ENCODE results near the gene NUDT5. TPM values are rescaled to one million over a fixed set of nuclear protein-coding genes. Genes with fewer than 3 reads are reported as not detected.

NUDT5 gene
- total RNA-seq, 2 donors from 2014 or later = 10.8 to 12.8 TPM

DNA sequence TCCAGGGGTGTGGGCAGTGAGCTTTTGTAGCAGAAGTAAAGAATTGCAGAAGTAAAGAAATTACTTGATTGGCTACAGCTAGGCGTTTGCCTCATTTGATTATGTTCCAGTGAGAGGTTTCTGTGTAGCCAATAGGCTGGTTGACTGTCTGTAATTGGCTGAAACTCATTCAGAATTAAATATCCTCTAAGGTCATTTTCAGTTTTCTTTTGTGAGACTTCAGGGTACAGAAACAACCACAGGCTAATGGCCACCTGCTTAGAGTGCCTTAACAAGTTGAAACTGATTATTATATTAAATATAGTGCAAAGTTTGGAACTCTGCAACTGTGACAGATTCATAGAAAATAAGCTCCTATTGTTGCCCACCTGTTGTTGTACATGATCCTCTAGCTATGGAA, 55.7 kb downstream of the NUDT5 start:
- Histone ChIP-seq H3K27ac (no peak overlapping the region), H3K36me3 (peaks cover 61% of the 10 kb centered on the region), H3K4me3 (no peak overlapping the region), H3K27me3 (no peaks in the 10 kb centered on the region), H3K4me1 (no peaks in the 10 kb centered on the region), H3K9me3 (no peaks in the 10 kb centered on the region)
- TF ChIP-seq, protein P1, sequence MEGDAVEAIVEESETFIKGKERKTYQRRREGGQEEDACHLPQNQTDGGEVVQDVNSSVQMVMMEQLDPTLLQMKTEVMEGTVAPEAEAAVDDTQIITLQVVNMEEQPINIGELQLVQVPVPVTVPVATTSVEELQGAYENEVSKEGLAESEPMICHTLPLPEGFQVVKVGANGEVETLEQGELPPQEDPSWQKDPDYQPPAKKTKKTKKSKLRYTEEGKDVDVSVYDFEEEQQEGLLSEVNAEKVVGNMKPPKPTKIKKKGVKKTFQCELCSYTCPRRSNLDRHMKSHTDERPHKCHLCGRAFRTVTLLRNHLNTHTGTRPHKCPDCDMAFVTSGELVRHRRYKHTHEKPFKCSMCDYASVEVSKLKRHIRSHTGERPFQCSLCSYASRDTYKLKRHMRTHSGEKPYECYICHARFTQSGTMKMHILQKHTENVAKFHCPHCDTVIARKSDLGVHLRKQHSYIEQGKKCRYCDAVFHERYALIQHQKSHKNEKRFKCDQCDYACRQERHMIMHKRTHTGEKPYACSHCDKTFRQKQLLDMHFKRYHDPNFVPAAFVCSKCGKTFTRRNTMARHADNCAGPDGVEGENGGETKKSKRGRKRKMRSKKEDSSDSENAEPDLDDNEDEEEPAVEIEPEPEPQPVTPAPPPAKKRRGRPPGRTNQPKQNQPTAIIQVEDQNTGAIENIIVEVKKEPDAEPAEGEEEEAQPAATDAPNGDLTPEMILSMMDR (IDR thresholded peaks at IDR 0.05) = no peak
- no peak for DNase-seq (ENCODE audit: low spot score)

DNA sequence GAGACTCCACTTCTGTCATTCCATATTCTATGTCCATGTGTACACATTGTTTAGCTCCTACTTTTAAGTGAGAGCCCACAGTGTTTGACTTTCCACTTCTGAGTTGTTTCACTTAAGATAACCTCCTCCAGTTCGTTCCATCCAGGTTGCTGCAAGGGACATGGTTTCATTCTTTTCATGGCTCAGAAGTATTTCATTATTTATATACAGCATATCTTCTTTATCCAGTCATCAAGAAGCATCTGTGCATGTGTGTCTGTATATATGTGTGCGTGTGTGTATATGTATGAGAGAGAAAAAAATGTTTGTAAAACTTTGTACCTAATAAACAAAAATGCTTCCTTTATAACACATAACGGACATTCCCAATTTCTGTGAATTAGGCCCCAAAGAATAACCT, 60.1 kb downstream of the NUDT5 start:
- no peak overlapping the region for H3K4me3 ChIP-seq
- H3K27ac ChIP-seq = no peak overlapping the region
- no peak for DNase-seq (ENCODE audit: low spot score)
- H3K4me1 ChIP-seq = peaks cover 0 to 3% of the 10 kb centered on the region in 2 donors
- no peaks in the 10 kb centered on the region for H3K27me3 ChIP-seq
- H3K9me3 ChIP-seq = no peaks in the 10 kb centered on the region
- H3K36me3 ChIP-seq = peaks cover 41% of the 10 kb centered on the region
- TF ChIP-seq, protein P1 (IDR thresholded peaks at IDR 0.05) = no peak

DNA sequence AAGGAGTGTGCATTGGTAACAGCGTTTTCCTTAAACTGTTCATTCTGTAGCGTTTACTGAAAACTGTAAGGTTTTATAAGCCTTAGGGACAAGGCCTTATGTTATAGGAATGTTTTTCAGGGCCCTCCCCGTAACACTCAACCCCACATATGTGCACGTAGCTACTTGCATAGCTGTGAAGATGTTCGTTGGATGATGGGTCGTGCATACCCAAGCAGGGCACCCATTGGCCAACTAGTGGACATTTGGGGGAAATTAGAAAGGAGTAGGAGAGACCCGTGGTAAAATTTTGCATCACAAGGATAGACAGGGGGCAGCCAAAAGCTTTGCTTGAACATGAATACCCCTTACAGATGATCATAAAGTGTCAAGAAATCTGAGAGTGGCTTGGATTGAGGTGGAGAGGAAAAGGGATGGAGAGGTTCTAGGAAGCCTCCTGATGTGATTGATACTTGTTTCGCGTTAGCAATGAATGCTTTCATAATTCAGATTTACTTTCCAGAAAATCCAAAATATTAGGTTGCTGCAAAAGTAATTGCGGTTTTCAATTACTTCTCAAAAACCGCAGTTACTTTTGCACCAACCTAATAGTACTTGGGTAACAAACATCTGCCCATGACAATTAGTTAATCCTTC, 65.3 kb downstream of the NUDT5 start:
- Histone ChIP-seq H3K4me1 (peaks cover 0 to 10% of the 10 kb centered on the region in 2 donors), H3K36me3 (peaks cover 10% of the 10 kb centered on the region), H3K4me3 (peak overlapping the region; percentile 78 to 97), H3K27ac (peak overlapping the region; percentile 90 to 93), H3K9me3 (no peaks in the 10 kb centered on the region), H3K27me3 (no peaks in the 10 kb centered on the region)
- DNase-seq (ENCODE audit: low spot score) = no peak
- TF ChIP-seq, protein P1 (IDR thresholded peaks at IDR 0.05) = peak in 1 of 2 donors; percentile 52

DNA sequence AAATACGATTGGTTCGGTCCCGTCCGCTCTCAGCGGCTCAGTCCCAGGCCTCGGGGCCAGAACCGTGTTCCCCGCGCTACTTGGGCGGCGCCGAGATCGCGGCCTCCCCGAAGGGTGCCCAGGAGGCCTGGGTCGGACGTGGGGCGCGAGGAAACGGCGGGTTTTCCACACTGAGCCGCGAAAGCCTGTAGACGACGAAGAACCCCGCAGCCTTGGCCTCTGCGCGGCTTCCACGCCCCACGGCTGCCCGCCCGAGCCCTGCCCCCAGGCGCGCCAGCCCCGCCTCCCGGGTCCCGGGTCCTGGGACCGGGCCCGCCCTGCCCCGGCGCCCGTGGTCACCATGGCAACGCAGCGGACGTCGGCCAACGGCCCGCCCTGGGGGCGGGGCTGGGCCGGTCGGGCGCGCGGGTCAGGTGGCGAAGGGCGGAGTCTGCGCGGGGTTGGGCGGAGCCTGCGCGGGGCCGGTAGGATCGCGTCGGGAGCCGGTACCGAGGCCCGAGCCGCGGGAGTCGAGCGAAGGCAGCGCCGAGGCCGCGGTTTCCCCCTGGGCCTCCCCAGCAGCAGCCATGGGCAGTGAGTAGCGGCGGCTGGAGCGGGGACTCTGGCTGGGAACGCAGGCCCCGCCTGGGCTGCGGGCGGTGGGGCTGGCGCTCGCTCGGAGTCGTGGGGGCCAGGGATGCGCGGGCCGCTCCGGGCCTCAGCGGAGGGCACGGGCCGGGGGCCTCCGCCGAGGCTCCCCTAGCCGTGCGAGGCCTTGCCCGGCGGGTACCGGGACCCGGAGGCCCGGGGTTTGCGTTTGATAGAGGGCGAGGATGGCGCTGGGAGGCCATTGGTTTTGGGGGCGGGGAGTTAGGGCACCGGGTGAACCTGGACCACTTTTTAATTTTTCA, 66.2 kb downstream of the NUDT5 start, which contains the start of gene SEC61A2:
SEC61A2 (plus strand) TSS at position 456 of the 890 bp plus-strand sequence; CDS start at position 567, 111 bp downstream.
- H3K27ac ChIP-seq = peak within 1 kb of the TSS; percentile 90 to 93
- TF ChIP-seq, protein P1 (IDR thresholded peaks at IDR 0.05) = no peak
- peak; percentile 88 for DNase-seq (ENCODE audit: low spot score)

DNA sequence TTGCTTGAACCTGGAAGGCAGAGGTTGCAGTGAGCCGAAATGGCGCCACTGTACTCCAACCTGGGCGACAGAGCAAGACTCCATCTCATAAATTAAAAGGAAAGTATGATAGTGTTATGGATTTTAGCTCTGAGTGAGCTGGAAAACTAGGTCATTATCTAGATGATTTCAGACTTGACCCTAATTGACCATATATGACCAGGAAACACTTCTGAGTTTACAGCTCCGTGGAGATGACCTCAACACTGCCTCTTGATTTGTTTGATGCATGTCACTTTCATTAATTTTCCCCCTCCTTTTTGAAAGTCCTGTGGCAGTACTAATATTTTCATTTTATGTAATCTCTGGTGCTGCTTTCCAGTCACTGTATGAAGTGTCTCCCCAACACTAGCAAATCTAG, 74.0 kb downstream of the NUDT5 start:
- no peaks in the 10 kb centered on the region for H3K4me1 ChIP-seq
- H3K9me3 ChIP-seq = no peaks in the 10 kb centered on the region
- H3K27ac ChIP-seq = no peak overlapping the region
- TF ChIP-seq, protein P1 (IDR thresholded peaks at IDR 0.05) = no peak
- no peaks in the 10 kb centered on the region for H3K27me3 ChIP-seq
- peaks cover 26% of the 10 kb centered on the region for H3K36me3 ChIP-seq
- no peak for DNase-seq (ENCODE audit: low spot score)
- no peak overlapping the region for H3K4me3 ChIP-seq

More for the DNA sequence above, 66.2 kb downstream of the NUDT5 start, which contains the start of gene SEC61A2:
- Histone ChIP-seq H3K4me1 (peaks cover 0 to 10% of the 10 kb centered on the region in 2 donors), H3K9me3 (no peaks in the 10 kb centered on the region), H3K27me3 (no peaks in the 10 kb centered on the region), H3K36me3 (peaks cover 4% of the 10 kb centered on the region), H3K4me3 (peak within 1 kb of the TSS; percentile 78 to 97)

MicroRNA genes within 50 kb of the gene (microRNA counts, 767-probe panel; counts per million panel counts)
- microRNA hsa-miR-548ak = 0 to 1,217 counts per million in 2 donors

Small RNA genes lying within 50 kb of the gene (microRNA-seq; reads per million reads assigned to microRNA genes)
- gene MIR548AK (ENCODE audit: borderline number of aligned reads in 2 of 2, borderline replicate concordance in 1 of 2) = 0 reads per million in 2 donors

Other genes with a start within 250 kb of the NUDT5 start
- gene UPF2, start 153.1 kb downstream of the NUDT5 start, total RNA-seq = 10 to 100 TPM; 11.8 to 13.1 TPM
- gene DHTKD1, start 126.9 kb downstream of the NUDT5 start, total RNA-seq = 10 to 100 TPM; 18.4 to 23.6 TPM
- 10 to 100 TPM; 12.2 to 12.4 TPM for gene SEC61A2, start 66.2 kb downstream of the NUDT5 start, total RNA-seq
- 10 to 100 TPM; 49.2 to 57.0 TPM for gene CDC123, start 297 bp upstream of the NUDT5 start, total RNA-seq
- gene CAMK1D, start 153.7 kb upstream of the NUDT5 start, total RNA-seq = 10 to 100 TPM; 24.5 to 27.2 TPM